HFF-Myc (cell line): ENCODE results near the gene GLRA3.
A peak's percentile ranks its signal among the peaks of the same experiment; 100 is the strongest.

Experiments used
- DNase-seq: peaks from one replicate; pipeline ENCODE4 v3.0.0-alpha.2; 2011; ENCODE audit warnings: low read depth; ENCODE audit errors: extremely low read depth
- H3K4me3 ChIP-seq: replicated peaks from 2 replicates; pipeline ENCODE4 v1.5.1; 2011; ENCODE audit warnings: low read depth, mild to moderate bottlenecking, control low read depth, low read length
- CTCF ChIP-seq: IDR thresholded peaks from 2 replicates; pipeline ENCODE4 v1.5.1; 2012; ENCODE audit warnings: mild to moderate bottlenecking, low read depth, low read length, control low read depth; ENCODE audit errors: missing control alignments

GLRA3 gene

GRCh38 chr4:174708381-174708780, 120.7 kb downstream of the GLRA3 start:
- no peak for DNase-seq
- no peak for TF ChIP-seq CTCF
- H3K4me3 ChIP-seq: no peak overlapping the region

GRCh38 chr4:174707902-174708301, 121.1 kb downstream of the GLRA3 start:
- no peak for DNase-seq
- TF ChIP-seq CTCF: no peak
- no peak overlapping the region for H3K4me3 ChIP-seq

GRCh38 chr4:174707051-174707676, 121.9 kb downstream of the GLRA3 start:
- H3K4me3 ChIP-seq: no peak overlapping the region
- DNase-seq: no peak
- no peak for TF ChIP-seq CTCF

GRCh38 chr4:174702979-174703478, 126.0 kb downstream of the GLRA3 start:
- DNase-seq: no peak
- H3K4me3 ChIP-seq: no peak overlapping the region
- no peak for TF ChIP-seq CTCF

GRCh38 chr4:174699654-174700053, 129.4 kb downstream of the GLRA3 start:
- H3K4me3 ChIP-seq: no peak overlapping the region
- no peak for TF ChIP-seq CTCF

GRCh38 chr4:174697896-174698295, 131.2 kb downstream of the GLRA3 start:
- DNase-seq: no peak
- H3K4me3 ChIP-seq: no peak overlapping the region
- TF ChIP-seq CTCF: no peak

More at GRCh38 chr4:174699654-174700053, 129.4 kb downstream of the GLRA3 start:
- no peak for DNase-seq

GRCh38 chr4:174697202-174697601, 131.8 kb downstream of the GLRA3 start:
- no peak overlapping the region for H3K4me3 ChIP-seq
- peak; percentile 10 for DNase-seq
- no peak for TF ChIP-seq CTCF
